ENCODE data around the gene SMIM23. TPM values are rescaled to one million over a fixed set of nuclear protein-coding genes. Genes with fewer than 3 reads are reported as not detected.

The SMIM23 gene
- total RNA-seq, 1 donor from 2014 or later: not detected

- H3K27me3 Mint-ChIP-seq (ENCODE audit: low read depth): peaks cover 14% of the 10 kb centered on the region
- H3K36me3 Mint-ChIP-seq: no peaks in the 10 kb centered on the region
- no peak overlapping the region for H3K4me3 Mint-ChIP-seq
- H3K27ac Mint-ChIP-seq: no peak overlapping the region
- H3K4me1 Mint-ChIP-seq: no peaks in the 10 kb centered on the region
- H3K9me3 Mint-ChIP-seq: no peaks in the 10 kb centered on the region
- TF ChIP-seq CTCF (IDR thresholded peaks at IDR 0.05; ENCODE audit: unreplicated experiment): no peak
- no peak for DNase-seq (ENCODE audit: low spot score in 2 of 2, unreplicated experiment in 2 of 2)
These were observed 41.4 kb upstream of the SMIM23 start for GRCh38 chr5:171744264-171744663.

GRCh38 chr5:171744882-171745281, 40.7 kb upstream of the SMIM23 start:
- Mint-ChIP-seq H3K27me3 (ENCODE audit: low read depth) (peaks cover 11% of the 10 kb centered on the region), H3K27ac (no peak overlapping the region), H3K4me1 (no peaks in the 10 kb centered on the region), H3K4me3 (no peak overlapping the region), H3K9me3 (no peaks in the 10 kb centered on the region), H3K36me3 (no peaks in the 10 kb centered on the region)
- no peak for DNase-seq (ENCODE audit: low spot score in 2 of 2, unreplicated experiment in 2 of 2)
- TF ChIP-seq CTCF (IDR thresholded peaks at IDR 0.05; ENCODE audit: unreplicated experiment): no peak

GRCh38 chr5:171745602-171746001, 40.0 kb upstream of the SMIM23 start:
- Mint-ChIP-seq H3K27me3 (ENCODE audit: low read depth) (peaks cover 11% of the 10 kb centered on the region), H3K36me3 (no peaks in the 10 kb centered on the region), H3K4me3 (no peak overlapping the region), H3K4me1 (no peaks in the 10 kb centered on the region), H3K27ac (no peak overlapping the region), H3K9me3 (no peaks in the 10 kb centered on the region)
- no peak for DNase-seq (ENCODE audit: low spot score in 2 of 2, unreplicated experiment in 2 of 2)
- TF ChIP-seq CTCF (IDR thresholded peaks at IDR 0.05; ENCODE audit: unreplicated experiment): no peak

GRCh38 chr5:171747061-171747859, 38.4 kb upstream of the SMIM23 start:
- no peak for TF ChIP-seq CTCF (IDR thresholded peaks at IDR 0.05; ENCODE audit: unreplicated experiment)
- DNase-seq (ENCODE audit: low spot score in 2 of 2, unreplicated experiment in 2 of 2): no peak
- Mint-ChIP-seq H3K36me3 (no peaks in the 10 kb centered on the region), H3K4me3 (no peak overlapping the region), H3K9me3 (no peaks in the 10 kb centered on the region), H3K27me3 (ENCODE audit: low read depth) (peaks cover 11% of the 10 kb centered on the region), H3K27ac (no peak overlapping the region), H3K4me1 (no peaks in the 10 kb centered on the region)

GRCh38 chr5:171748720-171749119, 36.9 kb upstream of the SMIM23 start:
- Mint-ChIP-seq H3K27ac (no peak overlapping the region), H3K27me3 (ENCODE audit: low read depth) (peaks cover 9% of the 10 kb centered on the region), H3K4me3 (no peak overlapping the region), H3K36me3 (no peaks in the 10 kb centered on the region), H3K4me1 (no peaks in the 10 kb centered on the region), H3K9me3 (no peaks in the 10 kb centered on the region)
- no peak for DNase-seq (ENCODE audit: low spot score in 2 of 2, unreplicated experiment in 2 of 2)
- TF ChIP-seq CTCF (IDR thresholded peaks at IDR 0.05; ENCODE audit: unreplicated experiment): no peak
